Ectodermal cell (in vitro differentiated cells): ENCODE measurements around the gene TSPAN5.

Experiments used
- H3K27ac ChIP-seq: 2 replicates; pipeline ENCODE4 v1.7.0; 2013; ENCODE audit warnings: mild to moderate bottlenecking, low read depth, low read length; ENCODE audit not compliant: insufficient read depth, poor library complexity, severe bottlenecking
- H3K27me3 ChIP-seq: 2 replicates; pipeline ENCODE4 v1.7.0; 2013; ENCODE audit warnings: mild to moderate bottlenecking, low read length; ENCODE audit not compliant: insufficient read depth, control insufficient read depth, poor library complexity, severe bottlenecking
- H3K36me3 ChIP-seq: one replicate; pipeline ENCODE4 v1.7.0; 2013; ENCODE audit warnings: low read length; ENCODE audit not compliant: control insufficient read depth, insufficient read depth
- H3K4me1 ChIP-seq: one replicate; pipeline ENCODE4 v1.7.0; 2013; ENCODE audit warnings: low read length; ENCODE audit not compliant: control insufficient read depth, insufficient read depth
- H3K4me3 ChIP-seq: 2 replicates; pipeline ENCODE4 v1.7.0; 2013; ENCODE audit warnings: low read depth, low read length, control low read depth; ENCODE audit not compliant: insufficient read depth
- H3K9me3 ChIP-seq: 2 replicates; pipeline ENCODE4 v1.7.0; 2013; ENCODE audit warnings: mild to moderate bottlenecking, low read length, moderate library complexity; ENCODE audit not compliant: control insufficient read depth
- WGBS, 2 experiments: methylation state at CpG; one replicate each; pipeline ENCODE4 v1.1.7; 2013; ENCODE audit warnings: missing lambda C conversion rate in 2 of 2; 5-methylcytosine and 5-hydroxymethylcytosine counted together

Gene TSPAN5

GRCh38 chr4:98524230-98524629 is 134.2 kb downstream of the TSPAN5 start:
- Histone ChIP-seq H3K4me3 (no peak overlapping the region), H3K36me3 (no peaks in the 10 kb centered on the region), H3K9me3 (no peaks in the 10 kb centered on the region), H3K4me1 (peaks cover 10% of the 10 kb centered on the region), H3K27ac (no peak overlapping the region), H3K27me3 (no peaks in the 10 kb centered on the region)
- WGBS, 2 experiments: 85 to 87% methylated on average over 4 of the region's 4 CpGs

- WGBS, 2 experiments: 83% methylated on average over 2 of the region's 3 CpGs; no CpG with 5 or more reads in 1 of the 2 experiments
- Histone ChIP-seq H3K27ac (no peak overlapping the region), H3K4me3 (no peak overlapping the region), H3K27me3 (no peaks in the 10 kb centered on the region), H3K4me1 (peaks cover 10% of the 10 kb centered on the region), H3K9me3 (no peaks in the 10 kb centered on the region), H3K36me3 (no peaks in the 10 kb centered on the region)
Observed at GRCh38 chr4:98522636-98523395, 135.6 kb downstream of the TSPAN5 start.

- H3K36me3 ChIP-seq: no peaks in the 10 kb centered on the region
- WGBS, 2 experiments: 79 to 80% methylated on average over 5 of the region's 5 CpGs
- no peaks in the 10 kb centered on the region for H3K27me3 ChIP-seq
- no peak overlapping the region for H3K27ac ChIP-seq
- no peak overlapping the region for H3K4me3 ChIP-seq
- H3K9me3 ChIP-seq: no peaks in the 10 kb centered on the region
- peaks cover 10% of the 10 kb centered on the region for H3K4me1 ChIP-seq
Observed at GRCh38 chr4:98522062-98522461, 136.3 kb downstream of the TSPAN5 start.

DNA sequence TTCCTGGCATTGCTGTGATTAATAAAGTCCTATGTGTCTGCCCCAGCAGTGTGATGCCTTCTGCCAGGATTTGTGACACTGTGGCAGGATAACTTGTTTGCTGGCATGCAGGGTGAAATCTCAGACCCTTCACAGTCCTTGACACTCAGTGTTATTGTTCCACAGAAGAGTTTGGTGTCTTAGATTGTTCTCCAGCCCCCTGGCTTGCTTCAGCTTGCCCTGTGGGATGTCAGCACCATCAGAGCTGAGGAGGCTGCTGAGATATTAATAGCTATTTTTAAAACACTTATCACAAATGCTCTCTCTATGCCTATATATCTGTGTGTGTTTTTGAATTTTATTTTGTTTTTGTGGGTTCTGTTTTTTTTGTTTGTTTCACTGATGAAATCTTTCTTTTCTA is 136.9 kb downstream of the TSPAN5 start:
- no peaks in the 10 kb centered on the region for H3K36me3 ChIP-seq
- no peaks in the 10 kb centered on the region for H3K27me3 ChIP-seq
- H3K27ac ChIP-seq: no peak overlapping the region
- no peak overlapping the region for H3K4me3 ChIP-seq
- no peaks in the 10 kb centered on the region for H3K9me3 ChIP-seq
- H3K4me1 ChIP-seq: peaks cover 10% of the 10 kb centered on the region

GRCh38 chr4:98519268-98519977 is 139.0 kb downstream of the TSPAN5 start:
- Histone ChIP-seq H3K9me3 (no peaks in the 10 kb centered on the region), H3K27ac (no peak overlapping the region), H3K4me3 (no peak overlapping the region), H3K27me3 (no peaks in the 10 kb centered on the region), H3K4me1 (peaks cover 10% of the 10 kb centered on the region), H3K36me3 (no peaks in the 10 kb centered on the region)
- WGBS, 2 experiments: 93 to 94% methylated on average over 7 of the region's 7 CpGs

DNA sequence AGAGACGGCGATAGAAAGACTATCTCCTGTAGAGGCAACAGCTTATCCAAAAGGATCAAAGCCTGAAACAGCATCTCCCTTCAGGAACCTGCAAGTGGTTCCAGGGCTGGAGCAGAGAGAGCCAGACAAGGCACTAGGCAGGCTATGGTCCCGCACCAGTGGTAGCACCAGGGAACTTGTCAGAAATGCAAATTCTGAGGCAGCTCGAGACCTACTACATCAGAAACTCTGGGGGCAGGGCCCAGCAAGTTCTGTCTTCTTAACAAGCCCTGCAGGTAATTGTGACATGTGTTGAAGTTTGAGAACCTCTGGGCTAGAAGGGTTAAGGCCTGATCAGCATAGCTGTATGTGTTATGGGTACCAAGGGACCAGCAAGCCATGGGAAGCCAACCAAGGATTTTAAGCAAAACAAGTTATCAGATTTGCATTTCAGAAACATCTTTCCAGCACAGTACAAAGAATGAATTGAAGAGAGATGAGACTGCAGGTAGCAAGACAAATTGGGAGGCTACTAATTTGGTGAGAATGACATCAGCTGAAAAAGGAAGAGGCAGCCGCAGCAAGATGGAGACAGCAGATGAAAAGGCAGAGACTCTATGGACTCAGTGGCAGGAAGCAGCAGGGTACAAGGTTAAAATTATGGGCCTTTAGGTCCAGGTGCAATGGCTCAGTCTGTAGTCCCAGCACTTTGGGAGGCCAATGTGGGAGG is 139.7 kb downstream of the TSPAN5 start:
- WGBS, 2 experiments: 79 to 82% methylated on average over 5 of the region's 5 CpGs
- no peak overlapping the region for H3K27ac ChIP-seq
- no peaks in the 10 kb centered on the region for H3K36me3 ChIP-seq
- H3K27me3 ChIP-seq: no peaks in the 10 kb centered on the region
- H3K4me3 ChIP-seq: no peak overlapping the region
- peaks cover 10% of the 10 kb centered on the region for H3K4me1 ChIP-seq
- H3K9me3 ChIP-seq: no peaks in the 10 kb centered on the region

DNA sequence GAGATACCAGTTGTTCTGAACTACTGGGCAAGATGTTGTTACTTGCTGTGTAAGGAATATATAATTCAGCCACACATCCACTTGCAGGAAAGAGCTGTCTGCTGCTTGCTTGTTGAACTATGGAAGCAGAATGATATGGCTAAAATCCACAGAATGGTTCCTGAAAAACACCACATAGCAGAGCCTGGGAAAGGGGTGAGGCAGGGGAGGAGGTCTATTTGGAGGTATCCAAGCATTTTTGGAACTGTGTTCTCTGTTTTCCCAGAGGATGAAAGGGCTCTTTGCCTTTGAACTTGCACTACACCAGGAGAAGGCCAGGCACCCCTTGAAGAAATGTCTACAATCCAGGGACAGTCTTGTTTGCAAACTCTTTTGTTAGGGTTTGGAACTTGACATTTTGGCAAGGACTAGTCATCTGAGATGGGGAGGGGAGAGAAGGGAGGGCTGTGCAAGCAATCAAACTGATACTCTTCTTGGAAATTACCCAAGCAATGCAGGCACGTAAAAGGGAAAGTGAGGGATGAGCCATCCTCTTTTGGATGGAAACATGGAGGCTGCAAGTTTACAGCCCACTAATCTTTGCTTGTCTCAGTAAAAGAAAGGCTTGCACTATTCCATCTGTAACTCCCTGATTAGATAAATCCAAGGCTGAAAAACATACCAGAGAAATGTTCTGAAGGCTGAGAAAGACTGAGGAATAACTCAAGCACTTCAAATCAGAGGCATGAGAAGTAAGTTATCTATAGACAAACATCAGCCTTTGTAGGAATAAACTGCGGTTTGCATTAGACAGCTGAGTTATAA is 141.0 kb downstream of the TSPAN5 start:
- Histone ChIP-seq H3K9me3 (no peaks in the 10 kb centered on the region), H3K27me3 (no peaks in the 10 kb centered on the region), H3K4me1 (peaks cover 4% of the 10 kb centered on the region), H3K36me3 (no peaks in the 10 kb centered on the region), H3K27ac (no peak overlapping the region), H3K4me3 (no peak overlapping the region)
- 92 to 97% methylated on average over 2 of the region's 2 CpGs for WGBS, 2 experiments

- 91 to 94% methylated on average over 5 of the region's 5 CpGs for WGBS, 2 experiments
- no peaks in the 10 kb centered on the region for H3K9me3 ChIP-seq
- H3K4me1 ChIP-seq: no peaks in the 10 kb centered on the region
- no peak overlapping the region for H3K4me3 ChIP-seq
- no peak overlapping the region for H3K27ac ChIP-seq
- no peaks in the 10 kb centered on the region for H3K27me3 ChIP-seq
- no peaks in the 10 kb centered on the region for H3K36me3 ChIP-seq
Observed at GRCh38 chr4:98516441-98517217, 141.8 kb downstream of the TSPAN5 start.

DNA sequence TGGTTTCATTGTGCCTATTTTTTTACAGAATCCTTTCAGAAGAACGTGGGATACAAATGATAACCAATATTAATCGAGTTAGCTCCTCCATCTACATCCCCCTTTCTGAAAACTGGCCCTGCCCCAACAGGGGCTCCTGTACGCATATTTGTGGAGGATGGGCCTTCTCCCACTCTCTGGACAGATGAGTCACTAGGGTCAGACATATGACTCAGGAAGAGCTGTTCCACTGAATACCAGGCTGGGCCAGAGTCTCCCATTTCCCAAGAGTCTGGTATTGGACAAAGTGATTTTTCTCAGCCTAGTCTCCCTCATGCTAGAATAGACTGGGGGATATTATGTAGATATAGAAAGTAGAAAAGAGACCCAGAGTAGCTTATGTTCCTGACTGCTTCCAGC is 142.4 kb downstream of the TSPAN5 start:
- no peak overlapping the region for H3K4me3 ChIP-seq
- no peak overlapping the region for H3K27ac ChIP-seq
- H3K9me3 ChIP-seq: no peaks in the 10 kb centered on the region
- H3K27me3 ChIP-seq: no peaks in the 10 kb centered on the region
- H3K4me1 ChIP-seq: no peaks in the 10 kb centered on the region
- H3K36me3 ChIP-seq: no peaks in the 10 kb centered on the region
- WGBS, 2 experiments: 96 to 100% methylated on average over 3 of the region's 3 CpGs
